HL-60 (cell line): Measurements from ENCODE around the gene DPF3.

ENCODE experiments used
- GABPA ChIP-seq: IDR thresholded peaks from 2 replicates; pipeline ENCODE4 v1.6.1; 2012; ENCODE audit warnings: low read depth
- POLR2AphosphoS5 ChIP-seq: IDR thresholded peaks from 2 replicates; pipeline ENCODE4 v1.6.1; 2012; ENCODE audit warnings: low read depth
- SPI1 ChIP-seq: IDR thresholded peaks from 2 replicates; pipeline ENCODE4 v1.6.1; 2012; ENCODE audit warnings: low read depth, mild to moderate bottlenecking, borderline replicate concordance
- TF ChIP-seq, protein P1 (sequence below): IDR thresholded peaks from one replicate; pipeline ENCODE4 v1.5.1; 2011; ENCODE audit warnings: low read length, control low read depth, inconsistent platforms; ENCODE audit not compliant: insufficient read depth
- TF ChIP-seq, protein P2 (sequence below): IDR thresholded peaks from 2 replicates; pipeline ENCODE4 v1.6.1; 2012; ENCODE audit warnings: low read depth; ENCODE audit not compliant: insufficient replicate concordance

DNA sequence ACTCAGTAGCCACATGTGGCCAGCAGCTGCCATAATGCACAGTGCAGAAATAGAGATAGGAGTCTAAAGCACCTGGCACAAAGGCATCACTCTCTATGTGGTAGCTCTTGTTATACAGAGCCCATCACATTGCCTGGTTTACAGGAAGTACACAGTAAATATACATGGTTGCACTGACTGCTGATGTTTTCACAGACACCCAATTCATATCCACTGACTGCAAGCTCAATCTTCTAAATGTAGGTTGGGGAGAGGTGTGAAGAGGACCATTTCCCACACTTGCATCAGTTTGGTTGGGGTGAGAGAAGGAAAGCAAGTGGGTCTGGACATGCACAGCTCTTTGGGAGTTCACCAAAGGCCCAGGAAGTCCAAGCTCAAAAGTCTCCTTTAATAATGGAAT, 172.8 kb downstream of the DPF3 start:
- TF ChIP-seq SPI1 (no peak), POLR2AphosphoS5 (no peak), GABPA (no peak)
- TF ChIP-seq, protein P1, sequence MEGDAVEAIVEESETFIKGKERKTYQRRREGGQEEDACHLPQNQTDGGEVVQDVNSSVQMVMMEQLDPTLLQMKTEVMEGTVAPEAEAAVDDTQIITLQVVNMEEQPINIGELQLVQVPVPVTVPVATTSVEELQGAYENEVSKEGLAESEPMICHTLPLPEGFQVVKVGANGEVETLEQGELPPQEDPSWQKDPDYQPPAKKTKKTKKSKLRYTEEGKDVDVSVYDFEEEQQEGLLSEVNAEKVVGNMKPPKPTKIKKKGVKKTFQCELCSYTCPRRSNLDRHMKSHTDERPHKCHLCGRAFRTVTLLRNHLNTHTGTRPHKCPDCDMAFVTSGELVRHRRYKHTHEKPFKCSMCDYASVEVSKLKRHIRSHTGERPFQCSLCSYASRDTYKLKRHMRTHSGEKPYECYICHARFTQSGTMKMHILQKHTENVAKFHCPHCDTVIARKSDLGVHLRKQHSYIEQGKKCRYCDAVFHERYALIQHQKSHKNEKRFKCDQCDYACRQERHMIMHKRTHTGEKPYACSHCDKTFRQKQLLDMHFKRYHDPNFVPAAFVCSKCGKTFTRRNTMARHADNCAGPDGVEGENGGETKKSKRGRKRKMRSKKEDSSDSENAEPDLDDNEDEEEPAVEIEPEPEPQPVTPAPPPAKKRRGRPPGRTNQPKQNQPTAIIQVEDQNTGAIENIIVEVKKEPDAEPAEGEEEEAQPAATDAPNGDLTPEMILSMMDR = no peak
- TF ChIP-seq, protein P2, sequence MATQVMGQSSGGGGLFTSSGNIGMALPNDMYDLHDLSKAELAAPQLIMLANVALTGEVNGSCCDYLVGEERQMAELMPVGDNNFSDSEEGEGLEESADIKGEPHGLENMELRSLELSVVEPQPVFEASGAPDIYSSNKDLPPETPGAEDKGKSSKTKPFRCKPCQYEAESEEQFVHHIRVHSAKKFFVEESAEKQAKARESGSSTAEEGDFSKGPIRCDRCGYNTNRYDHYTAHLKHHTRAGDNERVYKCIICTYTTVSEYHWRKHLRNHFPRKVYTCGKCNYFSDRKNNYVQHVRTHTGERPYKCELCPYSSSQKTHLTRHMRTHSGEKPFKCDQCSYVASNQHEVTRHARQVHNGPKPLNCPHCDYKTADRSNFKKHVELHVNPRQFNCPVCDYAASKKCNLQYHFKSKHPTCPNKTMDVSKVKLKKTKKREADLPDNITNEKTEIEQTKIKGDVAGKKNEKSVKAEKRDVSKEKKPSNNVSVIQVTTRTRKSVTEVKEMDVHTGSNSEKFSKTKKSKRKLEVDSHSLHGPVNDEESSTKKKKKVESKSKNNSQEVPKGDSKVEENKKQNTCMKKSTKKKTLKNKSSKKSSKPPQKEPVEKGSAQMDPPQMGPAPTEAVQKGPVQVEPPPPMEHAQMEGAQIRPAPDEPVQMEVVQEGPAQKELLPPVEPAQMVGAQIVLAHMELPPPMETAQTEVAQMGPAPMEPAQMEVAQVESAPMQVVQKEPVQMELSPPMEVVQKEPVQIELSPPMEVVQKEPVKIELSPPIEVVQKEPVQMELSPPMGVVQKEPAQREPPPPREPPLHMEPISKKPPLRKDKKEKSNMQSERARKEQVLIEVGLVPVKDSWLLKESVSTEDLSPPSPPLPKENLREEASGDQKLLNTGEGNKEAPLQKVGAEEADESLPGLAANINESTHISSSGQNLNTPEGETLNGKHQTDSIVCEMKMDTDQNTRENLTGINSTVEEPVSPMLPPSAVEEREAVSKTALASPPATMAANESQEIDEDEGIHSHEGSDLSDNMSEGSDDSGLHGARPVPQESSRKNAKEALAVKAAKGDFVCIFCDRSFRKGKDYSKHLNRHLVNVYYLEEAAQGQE = no peak
